ENCODE measurements around the gene GTF2H3. TPM values are rescaled to one million over a fixed set of nuclear protein-coding genes. Genes with fewer than 3 reads are reported as not detected.

The GTF2H3 gene
- total and polyA plus RNA-seq, 2 experiments from 2014 or later: 9.0 to 45.6 TPM

DNA sequence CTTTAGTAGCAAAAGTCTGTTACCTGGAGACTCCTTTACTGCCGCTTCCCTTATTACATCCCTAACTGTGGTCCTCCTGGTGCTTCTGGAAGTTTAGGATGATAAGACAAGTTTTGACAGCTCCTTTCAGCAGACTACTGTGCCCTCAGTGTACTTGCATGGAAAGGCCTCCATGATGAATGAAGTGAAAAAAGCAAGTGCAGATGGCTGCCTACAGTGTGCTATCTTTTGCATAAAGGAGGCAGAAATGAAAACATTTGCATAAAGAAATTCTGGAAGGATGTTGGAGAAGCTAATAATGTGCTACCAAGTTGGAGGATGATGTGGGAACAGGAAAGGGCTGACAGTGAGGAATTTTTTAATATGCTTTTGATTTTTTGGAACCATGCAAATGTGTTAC is 41.8 kb downstream of the GTF2H3 start:
- H3K27me3 ChIP-seq: no peaks in the 10 kb centered on the region
- no peaks in the 10 kb centered on the region for H3K9me2 ChIP-seq (replicated peaks; ENCODE audit: insufficient read depth)
- H4K20me1 ChIP-seq (ENCODE audit: insufficient read depth, poor library complexity, severe bottlenecking): no peaks in the 10 kb centered on the region
- no peak for DNase-seq (ENCODE audit: low spot score)
- no peak overlapping the region for H3K4me2 ChIP-seq
- no peaks in the 10 kb centered on the region for H3K4me1 ChIP-seq (ENCODE audit: insufficient read depth)
- H3K27ac ChIP-seq: no peak overlapping the region
- no peak overlapping the region for H2AFZ ChIP-seq
- no peaks in the 10 kb centered on the region for H3K36me3 ChIP-seq (replicated peaks; ENCODE audit: insufficient read depth, low read depth)
- H3K79me2 ChIP-seq: no peaks in the 10 kb centered on the region
- TF ChIP-seq, protein P1, sequence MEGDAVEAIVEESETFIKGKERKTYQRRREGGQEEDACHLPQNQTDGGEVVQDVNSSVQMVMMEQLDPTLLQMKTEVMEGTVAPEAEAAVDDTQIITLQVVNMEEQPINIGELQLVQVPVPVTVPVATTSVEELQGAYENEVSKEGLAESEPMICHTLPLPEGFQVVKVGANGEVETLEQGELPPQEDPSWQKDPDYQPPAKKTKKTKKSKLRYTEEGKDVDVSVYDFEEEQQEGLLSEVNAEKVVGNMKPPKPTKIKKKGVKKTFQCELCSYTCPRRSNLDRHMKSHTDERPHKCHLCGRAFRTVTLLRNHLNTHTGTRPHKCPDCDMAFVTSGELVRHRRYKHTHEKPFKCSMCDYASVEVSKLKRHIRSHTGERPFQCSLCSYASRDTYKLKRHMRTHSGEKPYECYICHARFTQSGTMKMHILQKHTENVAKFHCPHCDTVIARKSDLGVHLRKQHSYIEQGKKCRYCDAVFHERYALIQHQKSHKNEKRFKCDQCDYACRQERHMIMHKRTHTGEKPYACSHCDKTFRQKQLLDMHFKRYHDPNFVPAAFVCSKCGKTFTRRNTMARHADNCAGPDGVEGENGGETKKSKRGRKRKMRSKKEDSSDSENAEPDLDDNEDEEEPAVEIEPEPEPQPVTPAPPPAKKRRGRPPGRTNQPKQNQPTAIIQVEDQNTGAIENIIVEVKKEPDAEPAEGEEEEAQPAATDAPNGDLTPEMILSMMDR (IDR thresholded peaks at IDR 0.05; ENCODE audit: poor library complexity): no peak
- TF ChIP-seq EZH2 (IDR thresholded peaks at IDR 0.05; ENCODE audit: borderline replicate concordance): no peak
- no peak for TF ChIP-seq EZH2phosphoT487 (IDR thresholded peaks at IDR 0.05; ENCODE audit: low read depth, severe bottlenecking, unreplicated experiment)
- no peak overlapping the region for H3K4me3 ChIP-seq
- whole genome bisulfite sequencing (ENCODE audit: low lambda C conversion rate, missing lambda C conversion rate): 95% methylated on average over 1 of the region's 1 CpG
- no peaks in the 10 kb centered on the region for H3K9me3 ChIP-seq (ENCODE audit: low read depth)

DNA sequence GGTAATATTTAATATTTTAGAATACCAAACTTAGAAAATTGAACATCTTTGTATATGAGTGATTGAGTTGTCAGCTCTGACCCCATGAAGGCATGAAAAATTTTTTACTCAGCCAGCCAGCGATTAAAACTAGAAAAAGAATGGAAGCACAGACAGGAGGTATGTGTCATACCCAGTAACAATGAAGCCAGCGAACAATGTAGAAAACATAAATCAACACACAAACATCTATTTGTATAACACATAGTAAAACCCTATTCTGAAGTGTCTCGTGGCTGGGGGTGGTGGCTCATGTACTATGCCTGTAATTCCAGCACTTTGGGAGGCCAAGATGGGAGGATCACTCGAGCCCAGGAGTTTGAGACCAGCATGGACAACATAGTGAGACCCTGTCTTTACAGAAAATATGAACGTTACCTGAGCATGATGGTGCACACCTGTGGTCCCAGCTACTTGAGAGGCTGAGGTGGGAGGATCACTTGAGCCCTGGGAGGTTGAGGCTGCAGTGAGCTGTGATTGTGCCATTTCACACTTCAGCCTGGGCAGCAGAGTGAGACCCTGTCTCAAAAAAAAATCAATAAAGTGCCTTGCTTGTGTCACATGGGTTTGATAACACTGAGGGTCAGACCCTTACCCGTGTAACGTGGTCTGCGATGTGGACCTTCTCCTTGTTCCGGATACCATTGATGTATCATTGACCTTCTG is 43.1 kb downstream of the GTF2H3 start:
- DNase-seq (ENCODE audit: low spot score): no peak
- TF ChIP-seq EZH2 (IDR thresholded peaks at IDR 0.05; ENCODE audit: borderline replicate concordance): no peak
- no peak for TF ChIP-seq EZH2phosphoT487 (IDR thresholded peaks at IDR 0.05; ENCODE audit: low read depth, severe bottlenecking, unreplicated experiment)
- TF ChIP-seq, protein P1 (IDR thresholded peaks at IDR 0.05; ENCODE audit: poor library complexity): no peak
- Histone ChIP-seq H2AFZ (no peak overlapping the region), H3K4me1 (ENCODE audit: insufficient read depth) (no peaks in the 10 kb centered on the region), H3K4me3 (no peak overlapping the region), H3K79me2 (no peaks in the 10 kb centered on the region), H3K9me2 (replicated peaks; ENCODE audit: insufficient read depth) (no peaks in the 10 kb centered on the region), H3K4me2 (no peak overlapping the region), H3K36me3 (replicated peaks; ENCODE audit: insufficient read depth, low read depth) (no peaks in the 10 kb centered on the region), H4K20me1 (ENCODE audit: insufficient read depth, poor library complexity, severe bottlenecking) (no peaks in the 10 kb centered on the region), H3K9me3 (ENCODE audit: low read depth) (no peaks in the 10 kb centered on the region), H3K27me3 (no peaks in the 10 kb centered on the region), H3K27ac (no peak overlapping the region)
- WGBS (ENCODE audit: low lambda C conversion rate, missing lambda C conversion rate): 94% methylated on average over 9 of the region's 9 CpGs

- no peak for DNase-seq (ENCODE audit: low spot score)
- no peaks in the 10 kb centered on the region for H3K79me2 ChIP-seq
- H3K4me2 ChIP-seq: no peak overlapping the region
- H3K27me3 ChIP-seq: no peaks in the 10 kb centered on the region
- no peaks in the 10 kb centered on the region for H3K9me2 ChIP-seq (replicated peaks; ENCODE audit: insufficient read depth)
- no peak overlapping the region for H2AFZ ChIP-seq
- H3K4me3 ChIP-seq: no peak overlapping the region
- H3K27ac ChIP-seq: no peak overlapping the region
- H3K4me1 ChIP-seq (ENCODE audit: insufficient read depth): no peaks in the 10 kb centered on the region
- no peaks in the 10 kb centered on the region for H4K20me1 ChIP-seq (ENCODE audit: insufficient read depth, poor library complexity, severe bottlenecking)
- TF ChIP-seq, protein P1 (IDR thresholded peaks at IDR 0.05; ENCODE audit: poor library complexity): no peak
- no peak for TF ChIP-seq EZH2phosphoT487 (IDR thresholded peaks at IDR 0.05; ENCODE audit: low read depth, severe bottlenecking, unreplicated experiment)
- no peak for TF ChIP-seq EZH2 (IDR thresholded peaks at IDR 0.05; ENCODE audit: borderline replicate concordance)
- no peaks in the 10 kb centered on the region for H3K9me3 ChIP-seq (ENCODE audit: low read depth)
- H3K36me3 ChIP-seq (replicated peaks; ENCODE audit: insufficient read depth, low read depth): no peaks in the 10 kb centered on the region
- 98% methylated on average over 10 of the region's 10 CpGs for WGBS (ENCODE audit: low lambda C conversion rate, missing lambda C conversion rate)
Measured at GRCh38 chr12:123678981-123679380, 45.4 kb downstream of the GTF2H3 start.
